T-helper 17 cell (primary cell): Measurements from ENCODE around the gene GNAS-AS1. TPM values are rescaled to one million over a fixed set of nuclear protein-coding genes. Genes with fewer than 3 reads are reported as not detected.

Source experiments
- ATAC-seq: fragments of 150-1000 bp; cut with Tn5 transposase; 2 replicates; pipeline ENCODE4 v1.10.0; 2021; ENCODE audit warnings: mild to moderate bottlenecking, moderate library complexity
- DNase-seq, 3 donors: peaks; one replicate each; pipeline versions ENCODE4 v3.0.0 to v3.0.0-alpha.2; 2020 to 2021
- H3K9me3 ChIP-seq: one replicate; pipeline ENCODE4 v1.7.0; 2013; ENCODE audit warnings: low read length, mild to moderate bottlenecking; ENCODE audit not compliant: control insufficient read depth, poor library complexity, severe bottlenecking
- H3K27ac Mint-ChIP-seq: one replicate; pipeline ENCODE4 v1.8.0; 2022; ENCODE audit warnings: mild to moderate bottlenecking, moderate library complexity, mixed read lengths
- H3K27me3 Mint-ChIP-seq: one replicate; pipeline ENCODE4 v1.8.0; 2022; ENCODE audit warnings: mixed read lengths
- H3K36me3 Mint-ChIP-seq: one replicate; pipeline ENCODE4 v1.8.0; 2022; ENCODE audit warnings: low read depth, mixed read lengths
- H3K4me1 Mint-ChIP-seq: one replicate; pipeline ENCODE4 v1.8.0; 2022; ENCODE audit warnings: mild to moderate bottlenecking, mixed read lengths
- H3K4me3 Mint-ChIP-seq: one replicate; pipeline ENCODE4 v1.8.0; 2022; ENCODE audit warnings: mild to moderate bottlenecking, moderate library complexity, mixed read lengths
- total RNA-seq, 4 donors: library from RNA in 2 of 4; stranded (reverse) in 2 of 4; gene quantifications; one replicate each; pipeline ENCODE4 v1.2.3 and lab custom pipeline; 2022 to 2026

GNAS-AS1 gene
- total RNA-seq, 2 donors from 2014 or later: 0.72 TPM; not detected in 1

- peaks cover 9% of the 10 kb centered on the region for H3K4me1 Mint-ChIP-seq
- H3K9me3 ChIP-seq: no peaks in the 10 kb centered on the region
- H3K27me3 Mint-ChIP-seq: peaks cover 76% of the 10 kb centered on the region
- DNase-seq (no peak), ATAC-seq (no peak)
- H3K36me3 Mint-ChIP-seq: peaks cover 4% of the 10 kb centered on the region
- H3K4me3 Mint-ChIP-seq: no peak overlapping the region
- no peak overlapping the region for H3K27ac Mint-ChIP-seq
Observed at GRCh38 chr20:58845706-58846105, 5.0 kb downstream of the GNAS-AS1 start.

- no peak overlapping the region for H3K4me3 Mint-ChIP-seq
- no peak overlapping the region for H3K27ac Mint-ChIP-seq
- ATAC-seq (no peak), DNase-seq (no peak)
- peaks cover 3% of the 10 kb centered on the region for H3K36me3 Mint-ChIP-seq
- H3K4me1 Mint-ChIP-seq: peaks cover 6% of the 10 kb centered on the region
- no peaks in the 10 kb centered on the region for H3K9me3 ChIP-seq
- peaks cover 67% of the 10 kb centered on the region for H3K27me3 Mint-ChIP-seq
Observed at GRCh38 chr20:58843128-58843556, 7.6 kb downstream of the GNAS-AS1 start.

DNA sequence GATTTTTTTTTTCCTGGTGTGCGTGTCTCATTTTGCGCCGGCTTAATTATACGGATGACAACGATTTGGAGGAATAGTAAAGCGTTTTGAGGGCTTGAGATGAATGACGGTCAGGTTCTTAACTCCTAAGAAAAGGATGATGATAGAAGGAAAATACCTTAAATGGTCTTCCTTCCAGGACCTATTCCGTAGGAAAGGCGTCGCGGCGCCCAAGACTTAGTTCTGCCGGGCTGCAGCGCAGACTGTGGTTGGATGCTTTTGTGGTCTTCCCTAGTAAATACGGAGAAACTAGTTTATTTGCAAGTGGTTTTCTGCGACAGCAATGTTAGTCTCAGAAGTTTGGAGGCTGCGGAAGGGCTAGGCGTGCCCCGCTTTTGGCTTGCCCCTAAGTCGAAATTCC is 8.4 kb downstream of the GNAS-AS1 start:
- DNase-seq (no peak), ATAC-seq (no peak)
- no peak overlapping the region for H3K27ac Mint-ChIP-seq
- H3K4me3 Mint-ChIP-seq: peak overlapping the region; percentile 61
- peaks cover 69% of the 10 kb centered on the region for H3K27me3 Mint-ChIP-seq
- H3K9me3 ChIP-seq: no peaks in the 10 kb centered on the region
- H3K4me1 Mint-ChIP-seq: peaks cover 6% of the 10 kb centered on the region
- H3K36me3 Mint-ChIP-seq: peaks cover 3% of the 10 kb centered on the region

DNA sequence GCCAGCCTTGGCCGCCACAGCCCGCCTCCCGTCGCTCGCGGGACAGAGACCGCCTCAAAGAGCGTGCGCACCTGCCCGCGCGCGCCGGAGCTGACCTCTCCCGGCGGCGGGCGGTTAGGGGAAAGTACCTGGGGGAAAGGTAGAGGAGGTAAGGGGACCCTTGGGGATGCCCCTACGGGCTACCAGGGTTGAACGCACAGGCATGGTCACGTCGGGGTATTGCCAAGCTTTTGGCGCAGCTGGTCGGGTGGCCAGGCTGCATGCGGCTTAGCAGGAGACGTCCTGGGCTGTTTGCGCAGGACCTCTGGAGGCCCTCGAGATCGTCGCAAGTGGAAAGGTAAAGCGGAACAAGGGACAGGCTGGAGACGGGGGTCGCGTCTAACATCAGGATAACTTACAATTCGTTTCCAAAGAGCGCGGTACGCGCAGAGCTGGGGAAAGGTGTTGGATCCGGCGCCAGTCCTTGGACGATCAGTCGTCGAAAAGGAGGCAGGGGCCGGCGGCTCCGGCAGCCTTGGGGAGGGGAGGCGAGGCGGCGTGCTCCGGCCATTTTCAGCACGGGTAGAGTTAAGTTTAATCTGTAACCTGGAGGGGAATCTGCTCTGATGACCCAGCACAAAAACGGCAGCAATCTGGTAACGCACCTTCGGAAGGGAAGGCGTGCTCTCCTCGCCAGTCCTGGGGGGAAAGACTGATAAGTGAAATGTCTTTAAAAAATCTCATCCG is 9.0 kb downstream of the GNAS-AS1 start:
- DNase-seq (no peak), ATAC-seq (no peak)
- peaks cover 3% of the 10 kb centered on the region for H3K36me3 Mint-ChIP-seq
- peak overlapping the region; percentile 28 for H3K4me3 Mint-ChIP-seq
- H3K9me3 ChIP-seq: no peaks in the 10 kb centered on the region
- H3K4me1 Mint-ChIP-seq: peaks cover 6% of the 10 kb centered on the region
- peak overlapping the region; percentile 37 for H3K27ac Mint-ChIP-seq
- H3K27me3 Mint-ChIP-seq: peaks cover 72% of the 10 kb centered on the region

DNA sequence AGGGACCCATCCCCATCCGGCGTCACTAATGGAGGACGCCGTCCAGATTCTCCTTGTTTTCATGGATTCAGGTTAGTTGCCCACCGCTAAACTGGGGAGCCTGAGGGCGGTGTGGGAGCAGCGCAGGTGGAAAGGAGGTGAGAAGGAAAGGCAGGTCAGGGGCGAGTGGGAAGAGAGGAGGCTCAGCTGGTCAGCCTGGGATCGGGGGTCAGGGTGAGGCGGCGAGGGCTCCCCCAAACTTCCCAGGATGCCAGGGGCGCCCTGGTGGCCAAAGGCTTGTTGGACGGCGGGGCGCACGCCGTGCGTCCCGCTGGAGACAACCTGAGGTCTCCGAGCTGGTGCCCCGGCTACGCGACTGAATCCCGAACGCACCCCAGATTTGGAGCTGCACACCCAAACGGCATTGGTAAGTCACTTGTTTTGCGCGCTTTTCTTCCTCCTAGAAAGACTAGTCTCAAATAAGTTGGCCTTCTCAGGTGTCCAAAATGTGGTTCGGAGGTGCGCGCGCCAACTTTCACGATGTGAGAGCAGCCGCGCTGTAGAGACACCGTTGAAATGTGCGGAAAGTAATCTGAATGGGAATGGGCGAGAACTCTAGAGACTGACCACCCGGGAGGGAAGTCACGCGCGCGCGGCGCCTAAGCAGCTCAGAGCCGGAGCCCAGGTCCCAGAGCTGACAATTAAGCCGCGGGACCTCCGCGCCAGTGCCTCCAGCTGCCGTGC is 9.7 kb downstream of the GNAS-AS1 start:
- ATAC-seq (no peak), DNase-seq (no peak)
- H3K27me3 Mint-ChIP-seq: peaks cover 76% of the 10 kb centered on the region
- peak overlapping the region; percentile 63 for H3K4me3 Mint-ChIP-seq
- H3K4me1 Mint-ChIP-seq: peaks cover 6% of the 10 kb centered on the region
- H3K9me3 ChIP-seq: no peaks in the 10 kb centered on the region
- peak overlapping the region; percentile 37 for H3K27ac Mint-ChIP-seq
- H3K36me3 Mint-ChIP-seq: peaks cover 2% of the 10 kb centered on the region

GRCh38 chr20:58839991-58840747 is 10.5 kb downstream of the GNAS-AS1 start:
- H3K9me3 ChIP-seq: no peaks in the 10 kb centered on the region
- H3K27me3 Mint-ChIP-seq: peaks cover 75% of the 10 kb centered on the region
- peak overlapping the region; percentile 63 for H3K4me3 Mint-ChIP-seq
- H3K4me1 Mint-ChIP-seq: peaks cover 6% of the 10 kb centered on the region
- ATAC-seq (no peak), DNase-seq (no peak)
- H3K27ac Mint-ChIP-seq: no peak overlapping the region
- no peaks in the 10 kb centered on the region for H3K36me3 Mint-ChIP-seq

DNA sequence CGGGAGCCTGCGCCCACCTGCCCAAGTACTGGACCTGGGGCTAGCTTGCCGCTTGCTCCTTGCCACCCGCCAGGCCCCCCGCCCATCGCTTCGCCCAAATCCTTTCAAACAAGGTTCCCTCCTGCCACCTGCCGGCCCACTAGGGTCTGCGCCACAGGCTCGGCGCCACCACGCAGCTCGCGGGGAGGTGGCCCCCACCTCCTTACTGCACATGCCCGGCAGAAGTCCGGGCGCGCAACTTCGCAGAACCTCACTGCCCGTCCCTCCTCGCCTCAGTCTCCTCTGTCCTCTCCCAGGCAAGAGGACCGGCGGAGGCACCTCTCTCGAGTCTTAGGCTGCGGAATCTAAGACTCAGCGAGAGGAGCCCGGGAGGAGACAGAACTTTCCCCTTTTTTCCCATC is 11.2 kb downstream of the GNAS-AS1 start:
- Mint-ChIP-seq H3K4me1 (peaks cover 6% of the 10 kb centered on the region), H3K36me3 (no peaks in the 10 kb centered on the region), H3K27me3 (peaks cover 75% of the 10 kb centered on the region), H3K4me3 (peak overlapping the region; percentile 63), H3K27ac (no peak overlapping the region)
- peak in 1 of 3 donors; percentile 29 for DNase-seq
- no peaks in the 10 kb centered on the region for H3K9me3 ChIP-seq
- peak; percentile 74 for ATAC-seq

GRCh38 chr20:58838174-58838573 is 12.5 kb downstream of the GNAS-AS1 start:
- Mint-ChIP-seq H3K27ac (peak overlapping the region; percentile 2), H3K4me1 (peaks cover 6% of the 10 kb centered on the region), H3K36me3 (no peaks in the 10 kb centered on the region), H3K27me3 (peaks cover 75% of the 10 kb centered on the region), H3K4me3 (no peak overlapping the region)
- DNase-seq (no peak), ATAC-seq (no peak)
- H3K9me3 ChIP-seq: no peaks in the 10 kb centered on the region

- Mint-ChIP-seq H3K27me3 (peaks cover 75% of the 10 kb centered on the region), H3K4me3 (no peak overlapping the region), H3K36me3 (no peaks in the 10 kb centered on the region), H3K4me1 (peaks cover 6% of the 10 kb centered on the region), H3K27ac (peak overlapping the region; percentile 2)
- H3K9me3 ChIP-seq: no peaks in the 10 kb centered on the region
- DNase-seq (no peak), ATAC-seq (no peak)
Observed at GRCh38 chr20:58837717-58838116, 13.0 kb downstream of the GNAS-AS1 start.

GRCh38 chr20:58836616-58837204 is 14.0 kb downstream of the GNAS-AS1 start:
- Mint-ChIP-seq H3K27me3 (peaks cover 71% of the 10 kb centered on the region), H3K4me1 (peaks cover 6% of the 10 kb centered on the region), H3K27ac (no peak overlapping the region), H3K36me3 (no peaks in the 10 kb centered on the region), H3K4me3 (no peak overlapping the region)
- ATAC-seq (no peak), DNase-seq (no peak)
- H3K9me3 ChIP-seq: no peaks in the 10 kb centered on the region

DNA sequence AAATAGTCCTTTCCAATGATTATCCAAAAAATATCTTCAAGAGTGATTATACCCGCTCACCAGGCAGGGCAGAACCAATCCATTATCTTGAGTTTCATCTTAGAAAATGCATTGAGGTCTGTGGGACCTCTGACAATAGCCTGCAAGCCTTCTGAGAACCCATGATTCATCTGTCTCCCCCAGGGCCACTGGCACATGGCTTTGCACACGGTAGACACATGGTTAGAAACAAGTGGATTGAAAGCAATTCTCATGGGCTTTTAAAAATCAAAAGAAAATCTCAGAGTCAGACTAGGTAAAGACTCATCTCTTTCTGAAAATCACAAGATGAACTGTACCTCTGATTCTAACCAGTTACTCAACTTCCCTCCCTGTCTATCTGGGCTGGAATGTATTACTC is 15.5 kb downstream of the GNAS-AS1 start:
- Mint-ChIP-seq H3K36me3 (no peaks in the 10 kb centered on the region), H3K4me1 (peaks cover 2% of the 10 kb centered on the region), H3K27ac (no peak overlapping the region), H3K4me3 (no peak overlapping the region), H3K27me3 (peaks cover 57% of the 10 kb centered on the region)
- DNase-seq (no peak), ATAC-seq (no peak)
- no peaks in the 10 kb centered on the region for H3K9me3 ChIP-seq

- no peaks in the 10 kb centered on the region for H3K36me3 Mint-ChIP-seq
- ATAC-seq (no peak), DNase-seq (no peak)
- no peaks in the 10 kb centered on the region for H3K9me3 ChIP-seq
- no peak overlapping the region for H3K27ac Mint-ChIP-seq
- H3K4me3 Mint-ChIP-seq: no peak overlapping the region
- H3K4me1 Mint-ChIP-seq: no peaks in the 10 kb centered on the region
- peaks cover 48% of the 10 kb centered on the region for H3K27me3 Mint-ChIP-seq
Observed at GRCh38 chr20:58833921-58834320, 16.8 kb downstream of the GNAS-AS1 start.

DNA sequence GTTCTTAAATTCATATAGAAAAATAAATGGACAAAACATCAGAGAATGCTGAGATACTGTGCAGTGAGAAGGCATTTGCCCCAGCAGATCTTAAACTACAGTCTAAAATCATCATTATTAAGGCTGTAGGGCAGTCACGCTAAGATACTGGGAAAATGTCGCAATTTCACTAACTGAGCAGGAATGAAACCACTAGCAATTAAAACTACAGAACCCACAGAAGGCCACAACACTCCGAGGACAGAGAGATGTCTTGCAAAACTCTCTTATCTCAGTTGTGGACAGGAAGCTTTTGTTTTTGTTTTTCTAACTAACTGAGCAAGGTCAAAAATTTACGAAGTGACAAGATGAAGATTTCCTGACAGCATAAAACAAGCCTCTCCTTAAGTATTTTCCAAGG is 18.2 kb downstream of the GNAS-AS1 start:
- Mint-ChIP-seq H3K4me3 (no peak overlapping the region), H3K27me3 (peaks cover 42% of the 10 kb centered on the region), H3K27ac (no peak overlapping the region), H3K36me3 (no peaks in the 10 kb centered on the region), H3K4me1 (no peaks in the 10 kb centered on the region)
- DNase-seq: no peak
- ATAC-seq: no peak
- H3K9me3 ChIP-seq: no peaks in the 10 kb centered on the region
